ENCODE data around the gene LPP. TPM values are rescaled to one million over a fixed set of nuclear protein-coding genes. Genes with fewer than 3 reads are reported as not detected.

Gene LPP
- total and polyA plus RNA-seq, 5 donors from 2014 or later, result 14.5 to 102 (median 21.7) TPM

- DNase-seq, result peak in 2 of 3 donors; percentile 15 to 51
- H3K36me3 ChIP-seq (ENCODE audit: control insufficient read depth, insufficient read depth, low read length), result no peaks in the 10 kb centered on the region
- H3K9me3 ChIP-seq (ENCODE audit: control insufficient read depth in 2 of 2, low read length in 2 of 2), result no peaks in the 10 kb centered on the region
- peaks cover 5 to 32% (median 17%) of the 10 kb centered on the region in 4 donors for H3K4me1 Mint-ChIP-seq
- no peaks in the 10 kb centered on the region for H3K27me3 Mint-ChIP-seq
- no peaks in the 10 kb centered on the region for H3K36me3 Mint-ChIP-seq
- H3K4me3 Mint-ChIP-seq, result peak overlapping the region in 2 of 4 donors; percentile 1 to 3
- peak overlapping the region; percentile 57 to 83 (median 67) for H3K27ac Mint-ChIP-seq
- H3K27ac ChIP-seq (ENCODE audit: insufficient read depth, low read length, poor library complexity, severe bottlenecking), result no peak overlapping the region
- peaks cover 0 to 2% (median 0%) of the 10 kb centered on the region in 7 donors for H3K9me3 Mint-ChIP-seq
- H3K4me3 ChIP-seq (ENCODE audit: low read depth, low read length), result no peak overlapping the region
- no peaks in the 10 kb centered on the region for H3K4me1 ChIP-seq (ENCODE audit: control insufficient read depth, insufficient read depth, low read length, poor library complexity, severe bottlenecking)
- peak in 1 of 2 donors; percentile 70 for ATAC-seq (ENCODE audit: low read depth in 2 of 2)
- H3K27me3 ChIP-seq (ENCODE audit: control insufficient read depth, insufficient read depth, low read length), result no peaks in the 10 kb centered on the region
Observed at GRCh38 chr3:188389711-188390342, 235.9 kb downstream of the LPP start.

DNA sequence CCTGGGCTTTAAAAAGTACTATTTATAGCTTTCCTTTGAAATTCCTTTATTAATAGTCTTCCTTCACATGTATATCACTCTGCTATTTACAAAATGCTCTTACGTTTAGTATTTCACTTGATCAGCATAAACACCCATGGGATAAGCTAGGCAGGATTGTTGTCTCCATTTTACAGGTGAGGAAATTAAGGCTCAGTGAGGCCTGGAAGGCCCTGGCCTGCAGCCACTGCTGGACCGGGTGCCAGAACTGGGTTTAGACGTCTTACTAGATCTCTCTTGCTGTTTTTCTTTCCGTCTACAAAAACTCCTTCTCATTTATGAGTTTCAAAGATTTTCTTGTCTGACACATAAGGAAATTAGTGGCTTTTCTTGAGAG, 236.4 kb downstream of the LPP start:
- no peak overlapping the region for H3K27ac ChIP-seq (ENCODE audit: insufficient read depth, low read length, poor library complexity, severe bottlenecking)

GRCh38 chr3:188390775-188391443, 237.0 kb downstream of the LPP start:
- Mint-ChIP-seq H3K4me3 (no peak overlapping the region), H3K9me3 (no peaks in the 10 kb centered on the region), H3K27me3 (no peaks in the 10 kb centered on the region), H3K27ac (peak overlapping the region in 1 of 3 donors; percentile 83), H3K4me1 (peaks cover 5 to 23% (median 12%) of the 10 kb centered on the region in 4 donors), H3K36me3 (no peaks in the 10 kb centered on the region)
- H3K27ac ChIP-seq (ENCODE audit: insufficient read depth, low read length, poor library complexity, severe bottlenecking), result no peak overlapping the region
- no peaks in the 10 kb centered on the region for H3K4me1 ChIP-seq (ENCODE audit: control insufficient read depth, insufficient read depth, low read length, poor library complexity, severe bottlenecking)
- DNase-seq (no peak), ATAC-seq (ENCODE audit: low read depth in 2 of 2) (no peak)
- no peaks in the 10 kb centered on the region for H3K36me3 ChIP-seq (ENCODE audit: control insufficient read depth, insufficient read depth, low read length)
- no peaks in the 10 kb centered on the region for H3K9me3 ChIP-seq (ENCODE audit: control insufficient read depth in 2 of 2, low read length in 2 of 2)
- no peak overlapping the region for H3K4me3 ChIP-seq (ENCODE audit: low read depth, low read length)
- H3K27me3 ChIP-seq (ENCODE audit: control insufficient read depth, insufficient read depth, low read length), result no peaks in the 10 kb centered on the region

More for the DNA sequence above, 236.4 kb downstream of the LPP start:
- no peaks in the 10 kb centered on the region for H3K36me3 Mint-ChIP-seq
- H3K4me3 Mint-ChIP-seq, result peak overlapping the region in 1 of 4 donors; percentile 1
- ATAC-seq (ENCODE audit: low read depth in 2 of 2), result no peak
- Histone ChIP-seq H3K36me3 (ENCODE audit: control insufficient read depth, insufficient read depth, low read length) (no peaks in the 10 kb centered on the region), H3K27me3 (ENCODE audit: control insufficient read depth, insufficient read depth, low read length) (no peaks in the 10 kb centered on the region), H3K4me3 (ENCODE audit: low read depth, low read length) (no peak overlapping the region), H3K4me1 (ENCODE audit: control insufficient read depth, insufficient read depth, low read length, poor library complexity, severe bottlenecking) (no peaks in the 10 kb centered on the region), H3K9me3 (ENCODE audit: control insufficient read depth in 2 of 2, low read length in 2 of 2) (no peaks in the 10 kb centered on the region)
- H3K4me1 Mint-ChIP-seq, result peaks cover 5 to 27% (median 16%) of the 10 kb centered on the region in 4 donors
- H3K9me3 Mint-ChIP-seq, result no peaks in the 10 kb centered on the region
- DNase-seq, result no peak
- H3K27me3 Mint-ChIP-seq, result no peaks in the 10 kb centered on the region
- H3K27ac Mint-ChIP-seq, result peak overlapping the region in 2 of 3 donors; percentile 57 to 83

- Histone ChIP-seq H3K27ac (ENCODE audit: insufficient read depth, low read length, poor library complexity, severe bottlenecking) (no peak overlapping the region), H3K4me1 (ENCODE audit: control insufficient read depth, insufficient read depth, low read length, poor library complexity, severe bottlenecking) (no peaks in the 10 kb centered on the region), H3K4me3 (ENCODE audit: low read depth, low read length) (no peak overlapping the region), H3K27me3 (ENCODE audit: control insufficient read depth, insufficient read depth, low read length) (no peaks in the 10 kb centered on the region), H3K36me3 (ENCODE audit: control insufficient read depth, insufficient read depth, low read length) (no peaks in the 10 kb centered on the region), H3K9me3 (ENCODE audit: control insufficient read depth in 2 of 2, low read length in 2 of 2) (no peaks in the 10 kb centered on the region)
- ATAC-seq (ENCODE audit: low read depth in 2 of 2) (no peak), DNase-seq (no peak)
- peaks cover 8 to 21% (median 13%) of the 10 kb centered on the region in 4 donors for H3K4me1 Mint-ChIP-seq
- H3K27ac Mint-ChIP-seq, result no peak overlapping the region
- H3K9me3 Mint-ChIP-seq, result no peaks in the 10 kb centered on the region
- H3K27me3 Mint-ChIP-seq, result no peaks in the 10 kb centered on the region
- H3K4me3 Mint-ChIP-seq, result no peak overlapping the region
- no peaks in the 10 kb centered on the region for H3K36me3 Mint-ChIP-seq
Observed at GRCh38 chr3:188391592-188391991, 237.6 kb downstream of the LPP start.

GRCh38 chr3:188392076-188392475, 238.1 kb downstream of the LPP start:
- H3K9me3 ChIP-seq (ENCODE audit: control insufficient read depth in 2 of 2, low read length in 2 of 2), result no peaks in the 10 kb centered on the region
- H3K27me3 ChIP-seq (ENCODE audit: control insufficient read depth, insufficient read depth, low read length), result no peaks in the 10 kb centered on the region
- H3K27ac ChIP-seq (ENCODE audit: insufficient read depth, low read length, poor library complexity, severe bottlenecking), result no peak overlapping the region
- H3K4me3 Mint-ChIP-seq, result no peak overlapping the region
- no peak overlapping the region for H3K27ac Mint-ChIP-seq
- ATAC-seq (ENCODE audit: low read depth in 2 of 2) (no peak), DNase-seq (no peak)
- H3K36me3 ChIP-seq (ENCODE audit: control insufficient read depth, insufficient read depth, low read length), result no peaks in the 10 kb centered on the region
- peaks cover 9 to 26% (median 16%) of the 10 kb centered on the region in 4 donors for H3K4me1 Mint-ChIP-seq
- H3K4me3 ChIP-seq (ENCODE audit: low read depth, low read length), result no peak overlapping the region
- no peaks in the 10 kb centered on the region for H3K27me3 Mint-ChIP-seq
- no peaks in the 10 kb centered on the region for H3K9me3 Mint-ChIP-seq
- no peaks in the 10 kb centered on the region for H3K4me1 ChIP-seq (ENCODE audit: control insufficient read depth, insufficient read depth, low read length, poor library complexity, severe bottlenecking)
- no peaks in the 10 kb centered on the region for H3K36me3 Mint-ChIP-seq

DNA sequence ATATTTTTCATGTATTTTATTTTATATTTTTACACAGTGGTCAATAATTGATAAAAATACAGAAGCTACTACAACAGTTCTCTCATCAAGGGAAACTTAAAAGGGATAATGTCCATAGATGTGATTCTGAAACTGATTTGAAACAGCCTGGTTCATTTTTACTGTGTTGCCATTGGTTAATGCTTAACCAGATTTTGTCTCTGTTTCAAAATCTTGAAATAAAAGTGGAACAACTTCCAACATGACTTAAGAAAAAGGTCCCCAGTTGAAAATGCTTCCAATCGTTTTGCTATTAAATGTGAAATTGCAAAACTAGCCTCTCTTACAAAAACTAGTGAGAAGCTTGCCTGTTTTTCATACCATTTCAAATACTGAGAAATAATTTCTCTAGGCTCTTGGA, 240.7 kb downstream of the LPP start:
- Mint-ChIP-seq H3K27me3 (no peaks in the 10 kb centered on the region), H3K4me3 (no peak overlapping the region), H3K27ac (no peak overlapping the region), H3K36me3 (no peaks in the 10 kb centered on the region), H3K9me3 (no peaks in the 10 kb centered on the region), H3K4me1 (peaks cover 16 to 44% (median 30%) of the 10 kb centered on the region in 4 donors)
- H3K27me3 ChIP-seq (ENCODE audit: control insufficient read depth, insufficient read depth, low read length), result no peaks in the 10 kb centered on the region
- no peak overlapping the region for H3K4me3 ChIP-seq (ENCODE audit: low read depth, low read length)
- ATAC-seq (ENCODE audit: low read depth in 2 of 2) (no peak), DNase-seq (no peak)
- no peaks in the 10 kb centered on the region for H3K36me3 ChIP-seq (ENCODE audit: control insufficient read depth, insufficient read depth, low read length)
- no peaks in the 10 kb centered on the region for H3K9me3 ChIP-seq (ENCODE audit: control insufficient read depth in 2 of 2, low read length in 2 of 2)
- no peak overlapping the region for H3K27ac ChIP-seq (ENCODE audit: insufficient read depth, low read length, poor library complexity, severe bottlenecking)
- H3K4me1 ChIP-seq (ENCODE audit: control insufficient read depth, insufficient read depth, low read length, poor library complexity, severe bottlenecking), result peaks cover 3% of the 10 kb centered on the region

GRCh38 chr3:188396251-188396650, 242.3 kb downstream of the LPP start:
- ATAC-seq (ENCODE audit: low read depth in 2 of 2), result no peak

More at GRCh38 chr3:188396251-188396650, 242.3 kb downstream of the LPP start:
- DNase-seq, result no peak
- Histone ChIP-seq H3K4me3 (ENCODE audit: low read depth, low read length) (no peak overlapping the region), H3K27ac (ENCODE audit: insufficient read depth, low read length, poor library complexity, severe bottlenecking) (no peak overlapping the region), H3K9me3 (ENCODE audit: control insufficient read depth in 2 of 2, low read length in 2 of 2) (no peaks in the 10 kb centered on the region), H3K4me1 (ENCODE audit: control insufficient read depth, insufficient read depth, low read length, poor library complexity, severe bottlenecking) (peaks cover 7% of the 10 kb centered on the region), H3K36me3 (ENCODE audit: control insufficient read depth, insufficient read depth, low read length) (no peaks in the 10 kb centered on the region), H3K27me3 (ENCODE audit: control insufficient read depth, insufficient read depth, low read length) (no peaks in the 10 kb centered on the region)
- H3K27ac Mint-ChIP-seq, result no peak overlapping the region
- no peak overlapping the region for H3K4me3 Mint-ChIP-seq
- peaks cover 19 to 45% (median 31%) of the 10 kb centered on the region in 4 donors for H3K4me1 Mint-ChIP-seq
- H3K9me3 Mint-ChIP-seq, result no peaks in the 10 kb centered on the region
- no peaks in the 10 kb centered on the region for H3K27me3 Mint-ChIP-seq
- H3K36me3 Mint-ChIP-seq, result no peaks in the 10 kb centered on the region

Measured in CD4-positive, CD25-positive, alpha-beta regulatory T cell (primary cell).